ENCODE results near the gene BMP2.

The BMP2 gene

GRCh38 chr20:6814945-6815344 lies 47.5 kb downstream of the BMP2 start:
- Histone ChIP-seq H3K9me2 (ENCODE audit: low read depth, low read length) (no peaks in the 10 kb centered on the region), H3K9ac (ENCODE audit: low read length) (no peak overlapping the region), H3K4me3 (ENCODE audit: low read depth, low read length, poor library complexity, severe bottlenecking) (no peak overlapping the region), H3K9me3 (ENCODE audit: low read length) (no peaks in the 10 kb centered on the region), H2AFZ (ENCODE audit: low read length) (no peak overlapping the region), H3K79me2 (ENCODE audit: insufficient read depth, low read length) (no peaks in the 10 kb centered on the region), H3K27me3 (ENCODE audit: insufficient read depth, low read length) (no peaks in the 10 kb centered on the region), H3F3A (ENCODE audit: insufficient read depth, low read length) (no peaks in the 10 kb centered on the region), H4K20me1 (ENCODE audit: insufficient read depth, low read length) (no peaks in the 10 kb centered on the region), H3K4me1 (ENCODE audit: insufficient read depth, low read length, severe bottlenecking) (no peaks in the 10 kb centered on the region), H3K4me2 (ENCODE audit: low read length) (no peak overlapping the region), H3K36me3 (ENCODE audit: insufficient read depth, low read length) (no peaks in the 10 kb centered on the region), H3K27ac (ENCODE audit: low read depth, low read length, poor library complexity, severe bottlenecking) (no peak overlapping the region)
- no peak for TF ChIP-seq CTCF (IDR thresholded peaks at IDR 0.05; ENCODE audit: low read length)
- TF ChIP-seq EZH2 (IDR thresholded peaks at IDR 0.05; ENCODE audit: borderline replicate concordance, low read length) = no peak

DNA sequence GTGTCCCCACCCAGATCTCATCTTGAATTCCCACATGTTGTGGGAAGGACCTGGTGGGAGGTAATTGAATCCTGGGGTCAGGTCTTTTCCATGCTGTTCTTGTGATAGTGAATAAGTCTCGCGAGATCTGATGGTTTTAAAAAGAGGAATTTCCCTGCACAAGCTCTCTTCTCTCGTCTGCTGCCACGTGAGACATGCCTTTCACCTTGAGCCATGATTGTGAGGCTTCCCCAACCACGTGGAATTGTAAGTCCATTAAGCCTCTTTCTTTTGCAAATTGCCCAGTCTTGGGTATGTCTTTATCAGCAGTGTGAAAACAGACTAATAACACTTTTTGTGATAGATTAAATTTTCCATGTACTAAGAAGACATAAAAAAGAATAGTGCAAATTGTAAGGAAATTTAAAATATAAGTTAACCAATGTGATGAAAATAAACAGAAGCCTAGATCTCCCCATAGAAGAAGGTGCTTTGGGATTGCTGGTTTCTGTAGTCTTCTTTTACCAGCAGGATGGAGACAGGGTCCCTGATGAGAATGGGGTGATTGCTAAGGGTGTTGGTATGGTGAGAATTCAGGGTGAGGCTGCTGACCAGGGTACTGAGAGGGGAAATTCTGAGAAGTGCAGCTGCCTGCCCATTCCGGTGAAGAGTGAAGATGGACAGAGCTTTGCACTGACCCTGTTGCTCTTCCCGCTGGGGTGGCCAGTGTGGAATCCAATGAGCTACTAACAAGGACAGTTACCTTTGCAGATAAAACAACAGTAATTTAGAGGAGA lies 50.7 kb downstream of the BMP2 start:
- H3K4me2 ChIP-seq (ENCODE audit: low read length) = no peak overlapping the region
- H3K27me3 ChIP-seq (ENCODE audit: insufficient read depth, low read length) = no peaks in the 10 kb centered on the region
- H3F3A ChIP-seq (ENCODE audit: insufficient read depth, low read length) = no peaks in the 10 kb centered on the region
- no peaks in the 10 kb centered on the region for H3K79me2 ChIP-seq (ENCODE audit: insufficient read depth, low read length)
- no peaks in the 10 kb centered on the region for H3K36me3 ChIP-seq (ENCODE audit: insufficient read depth, low read length)
- H3K9ac ChIP-seq (ENCODE audit: low read length) = no peak overlapping the region
- H3K9me2 ChIP-seq (ENCODE audit: low read depth, low read length) = no peaks in the 10 kb centered on the region
- H3K4me1 ChIP-seq (ENCODE audit: insufficient read depth, low read length, severe bottlenecking) = no peaks in the 10 kb centered on the region
- H3K9me3 ChIP-seq (ENCODE audit: low read length) = no peaks in the 10 kb centered on the region
- TF ChIP-seq CTCF (IDR thresholded peaks at IDR 0.05; ENCODE audit: low read length) (no peak), EZH2 (IDR thresholded peaks at IDR 0.05; ENCODE audit: borderline replicate concordance, low read length) (no peak)
- H2AFZ ChIP-seq (ENCODE audit: low read length) = no peak overlapping the region
- no peaks in the 10 kb centered on the region for H4K20me1 ChIP-seq (ENCODE audit: insufficient read depth, low read length)
- no peak overlapping the region for H3K27ac ChIP-seq (ENCODE audit: low read depth, low read length, poor library complexity, severe bottlenecking)
- H3K4me3 ChIP-seq (ENCODE audit: low read depth, low read length, poor library complexity, severe bottlenecking) = no peak overlapping the region

- no peaks in the 10 kb centered on the region for H3K4me1 ChIP-seq (ENCODE audit: insufficient read depth, low read length, severe bottlenecking)
- no peaks in the 10 kb centered on the region for H3K9me3 ChIP-seq (ENCODE audit: low read length)
- no peaks in the 10 kb centered on the region for H3K79me2 ChIP-seq (ENCODE audit: insufficient read depth, low read length)
- no peaks in the 10 kb centered on the region for H3K9me2 ChIP-seq (ENCODE audit: low read depth, low read length)
- no peaks in the 10 kb centered on the region for H3K36me3 ChIP-seq (ENCODE audit: insufficient read depth, low read length)
- no peak overlapping the region for H2AFZ ChIP-seq (ENCODE audit: low read length)
- H3K4me3 ChIP-seq (ENCODE audit: low read depth, low read length, poor library complexity, severe bottlenecking) = no peak overlapping the region
- H3K27me3 ChIP-seq (ENCODE audit: insufficient read depth, low read length) = no peaks in the 10 kb centered on the region
- no peak overlapping the region for H3K4me2 ChIP-seq (ENCODE audit: low read length)
- H4K20me1 ChIP-seq (ENCODE audit: insufficient read depth, low read length) = no peaks in the 10 kb centered on the region
- H3K27ac ChIP-seq (ENCODE audit: low read depth, low read length, poor library complexity, severe bottlenecking) = no peak overlapping the region
- no peak for TF ChIP-seq CTCF (IDR thresholded peaks at IDR 0.05; ENCODE audit: low read length)
- no peak for TF ChIP-seq EZH2 (IDR thresholded peaks at IDR 0.05; ENCODE audit: borderline replicate concordance, low read length)
- no peaks in the 10 kb centered on the region for H3F3A ChIP-seq (ENCODE audit: insufficient read depth, low read length)
- no peak overlapping the region for H3K9ac ChIP-seq (ENCODE audit: low read length)
Observed at GRCh38 chr20:6819599-6819998, 52.1 kb downstream of the BMP2 start.

Data from OCI-LY1 (cell line).